Urothelium cell line (cell line): ENCODE data around the gene MAFB.

Experiments used
- DNase-seq: peaks from one replicate; pipeline ENCODE4 v3.0.0; 2011; ENCODE audit warnings: low spot score, mixed read lengths
- FAIRE-seq: peaks from 2 replicates; lab custom pipeline; 2011; peaks lifted over from hg19 to GRCh38; lab: Jason Lieb, UNC

The MAFB gene

DNA sequence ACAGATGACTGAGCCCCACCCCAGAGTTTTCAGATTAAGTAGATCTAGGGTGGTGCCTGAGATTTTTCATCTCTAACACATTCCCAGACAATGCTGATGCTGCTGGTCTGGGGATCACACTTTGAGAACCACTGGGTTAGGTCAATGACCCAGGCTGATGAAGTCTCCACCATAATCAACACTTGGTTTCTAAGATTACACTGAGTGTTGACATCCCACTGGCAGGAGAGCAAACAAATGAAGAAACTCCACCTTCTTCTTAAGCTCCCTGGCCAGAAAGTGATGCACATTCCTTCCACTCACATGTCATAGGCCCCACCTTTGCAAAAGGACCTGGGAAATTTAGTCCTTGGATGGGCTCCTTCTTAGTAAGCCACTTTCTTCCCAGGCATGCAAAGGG, 53.1 kb downstream of the MAFB start:
- FAIRE-seq (no peak), DNase-seq (no peak)
